Neural crest cell (in vitro differentiated cells): ENCODE data around the gene TRIM45. TPM values are rescaled to one million over a fixed set of nuclear protein-coding genes. Genes with fewer than 3 reads are reported as not detected.

Source experiments
- DNase-seq: peaks from one replicate; pipeline ENCODE4 v3.0.0; 2021; ENCODE audit warnings: low read depth, mixed read lengths, low spot score
- H3K27ac Mint-ChIP-seq: one replicate; pipeline ENCODE4 v1.8.0; 2021; ENCODE audit warnings: mild to moderate bottlenecking, mixed read lengths; ENCODE audit not compliant: unreplicated experiment
- H3K27me3 Mint-ChIP-seq: 2 replicates; pipeline ENCODE4 v1.8.0; 2021; ENCODE audit warnings: low read depth, mild to moderate bottlenecking, mixed read lengths
- H3K36me3 Mint-ChIP-seq: 2 replicates; pipeline ENCODE4 v1.8.0; 2021; ENCODE audit warnings: low read depth, mild to moderate bottlenecking, mixed read lengths
- H3K4me1 Mint-ChIP-seq: 2 replicates; pipeline ENCODE4 v1.8.0; 2021; ENCODE audit warnings: mixed read lengths
- H3K4me3 Mint-ChIP-seq: one replicate; pipeline ENCODE4 v1.8.0; 2021; ENCODE audit warnings: mild to moderate bottlenecking, mixed read lengths
- H3K9me3 Mint-ChIP-seq: 2 replicates; pipeline ENCODE4 v1.8.0; 2021; ENCODE audit warnings: mixed read lengths
- total RNA-seq: library from RNA; stranded (reverse); gene quantifications from 2 replicates; pipeline ENCODE4 v1.2.1, GENCODE V29; 2021
- TF ChIP-seq, protein P1 (sequence below): fragments of 200-600 bp; sonication (generic); conservative IDR thresholded peaks from 2 replicates; pipeline ENCODE4 v1.5.0; 2021; ENCODE audit warnings: antibody characterized with exemption, mild to moderate bottlenecking

Gene TRIM45
- total RNA-seq, 1 donor from 2014 or later, result 16.6 TPM

DNA sequence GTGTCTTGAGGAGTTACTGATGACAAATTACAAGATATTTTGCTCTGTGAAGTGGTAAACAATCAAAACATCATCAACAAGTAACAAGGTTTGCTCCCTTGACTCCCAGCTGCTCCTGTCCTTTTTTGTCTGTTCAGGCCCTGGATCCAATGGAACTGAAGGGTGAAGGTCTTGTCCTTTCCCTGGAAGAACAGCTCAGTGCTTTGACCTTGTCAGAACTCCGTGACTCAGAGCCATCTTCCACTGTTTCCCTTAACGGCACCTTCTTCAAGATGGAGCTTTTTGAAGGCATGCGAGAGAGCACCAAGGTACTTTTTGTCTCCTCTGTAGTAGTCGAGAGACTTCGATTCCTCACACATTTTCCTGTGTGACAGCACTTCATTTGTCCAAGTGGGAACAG is 29.0 kb downstream of the TRIM45 start:
- H3K27ac Mint-ChIP-seq, result peak overlapping the region; percentile 92
- no peak for DNase-seq

GRCh38 chr1:117089996-117090395 is 31.6 kb downstream of the TRIM45 start:
- DNase-seq, result no peak
- Mint-ChIP-seq H3K36me3 (peaks cover 26% of the 10 kb centered on the region), H3K4me1 (peaks cover 24% of the 10 kb centered on the region), H3K9me3 (no peaks in the 10 kb centered on the region), H3K27me3 (no peaks in the 10 kb centered on the region), H3K4me3 (no peak overlapping the region), H3K27ac (no peak overlapping the region)
- TF ChIP-seq, protein P1, sequence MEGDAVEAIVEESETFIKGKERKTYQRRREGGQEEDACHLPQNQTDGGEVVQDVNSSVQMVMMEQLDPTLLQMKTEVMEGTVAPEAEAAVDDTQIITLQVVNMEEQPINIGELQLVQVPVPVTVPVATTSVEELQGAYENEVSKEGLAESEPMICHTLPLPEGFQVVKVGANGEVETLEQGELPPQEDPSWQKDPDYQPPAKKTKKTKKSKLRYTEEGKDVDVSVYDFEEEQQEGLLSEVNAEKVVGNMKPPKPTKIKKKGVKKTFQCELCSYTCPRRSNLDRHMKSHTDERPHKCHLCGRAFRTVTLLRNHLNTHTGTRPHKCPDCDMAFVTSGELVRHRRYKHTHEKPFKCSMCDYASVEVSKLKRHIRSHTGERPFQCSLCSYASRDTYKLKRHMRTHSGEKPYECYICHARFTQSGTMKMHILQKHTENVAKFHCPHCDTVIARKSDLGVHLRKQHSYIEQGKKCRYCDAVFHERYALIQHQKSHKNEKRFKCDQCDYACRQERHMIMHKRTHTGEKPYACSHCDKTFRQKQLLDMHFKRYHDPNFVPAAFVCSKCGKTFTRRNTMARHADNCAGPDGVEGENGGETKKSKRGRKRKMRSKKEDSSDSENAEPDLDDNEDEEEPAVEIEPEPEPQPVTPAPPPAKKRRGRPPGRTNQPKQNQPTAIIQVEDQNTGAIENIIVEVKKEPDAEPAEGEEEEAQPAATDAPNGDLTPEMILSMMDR, result no peak

More for the DNA sequence above, 29.0 kb downstream of the TRIM45 start:
- Mint-ChIP-seq H3K4me3 (no peak overlapping the region), H3K36me3 (peaks cover 25% of the 10 kb centered on the region), H3K27me3 (no peaks in the 10 kb centered on the region), H3K9me3 (no peaks in the 10 kb centered on the region), H3K4me1 (peaks cover 28% of the 10 kb centered on the region)
- TF ChIP-seq, protein P1, result no peak

DNA sequence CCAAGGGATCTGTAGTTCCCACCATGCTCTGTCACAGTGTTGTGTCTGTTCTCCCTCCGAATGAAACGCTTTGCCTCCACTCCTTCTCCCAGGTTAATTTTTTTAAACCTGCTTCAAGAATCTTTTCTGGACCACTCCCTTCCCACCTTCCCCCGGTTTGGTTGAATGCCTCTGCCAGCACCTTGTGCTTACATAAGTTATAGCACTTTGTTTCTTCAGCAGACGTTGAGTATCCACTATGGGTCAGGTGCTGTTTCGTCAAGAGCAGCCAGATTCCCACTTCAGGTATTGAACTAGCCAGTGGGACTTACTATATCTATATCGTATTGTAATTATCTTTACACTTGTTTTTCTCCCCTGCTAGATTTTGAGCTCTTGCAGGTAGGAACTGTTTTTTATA is 33.9 kb downstream of the TRIM45 start:
- no peak for DNase-seq
- TF ChIP-seq, protein P1, result no peak
- H3K27me3 Mint-ChIP-seq, result no peaks in the 10 kb centered on the region
- H3K4me1 Mint-ChIP-seq, result peaks cover 9% of the 10 kb centered on the region
- no peaks in the 10 kb centered on the region for H3K9me3 Mint-ChIP-seq
- H3K36me3 Mint-ChIP-seq, result peaks cover 28% of the 10 kb centered on the region
- no peak overlapping the region for H3K4me3 Mint-ChIP-seq
- H3K27ac Mint-ChIP-seq, result no peak overlapping the region

- no peak overlapping the region for H3K4me3 Mint-ChIP-seq
- H3K27ac Mint-ChIP-seq, result no peak overlapping the region
- no peaks in the 10 kb centered on the region for H3K4me1 Mint-ChIP-seq
- peaks cover 17% of the 10 kb centered on the region for H3K36me3 Mint-ChIP-seq
- DNase-seq, result no peak
- H3K27me3 Mint-ChIP-seq, result no peaks in the 10 kb centered on the region
- H3K9me3 Mint-ChIP-seq, result no peaks in the 10 kb centered on the region
- TF ChIP-seq, protein P1, result no peak
Measured at GRCh38 chr1:117084231-117084630, 37.3 kb downstream of the TRIM45 start.

DNA sequence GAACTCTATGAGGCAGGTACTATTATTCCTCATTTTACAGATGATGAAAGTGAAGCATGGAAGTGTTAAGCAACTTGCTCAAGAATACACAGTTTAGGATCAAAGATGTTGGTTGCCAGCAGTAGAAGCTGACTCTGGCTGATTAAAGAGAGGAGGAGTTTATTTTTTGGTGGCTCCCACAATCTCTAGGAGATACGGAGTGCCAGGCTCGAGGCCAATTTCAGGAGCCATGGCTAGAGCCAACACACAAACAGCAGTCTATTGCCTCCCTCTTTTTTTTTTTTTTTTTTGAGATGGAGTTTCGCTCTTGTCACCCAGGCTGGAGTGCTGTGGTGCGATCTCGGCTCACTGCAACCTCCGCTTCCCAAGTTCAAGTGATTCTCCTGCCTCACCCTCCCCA is 41.8 kb downstream of the TRIM45 start:
- H3K36me3 Mint-ChIP-seq, result peaks cover 21% of the 10 kb centered on the region

More for the DNA sequence above, 41.8 kb downstream of the TRIM45 start:
- Mint-ChIP-seq H3K4me3 (no peak overlapping the region), H3K27ac (no peak overlapping the region), H3K9me3 (no peaks in the 10 kb centered on the region), H3K4me1 (no peaks in the 10 kb centered on the region), H3K27me3 (no peaks in the 10 kb centered on the region)
- TF ChIP-seq, protein P1, result no peak
- no peak for DNase-seq
